Astrocyte of the spinal cord (primary cell): ENCODE results near the gene DDAH1.

ENCODE experiments used
- DNase-seq: peaks from one replicate; pipeline ENCODE4 v3.0.0; 2011; ENCODE audit warnings: low read depth, low spot score
- H3K4me3 ChIP-seq: 2 replicates; pipeline ENCODE4 v1.5.1; 2011; ENCODE audit warnings: low read depth, mild to moderate bottlenecking, low read length, moderate library complexity
- in situ Hi-C: cut with HindIII; loops from 2 replicates; pipeline ENCODE4 v1.10.0; 2017; ENCODE audit warnings: low sequenced_read_pairs
- TF ChIP-seq, protein P1 (sequence below): IDR thresholded peaks from 2 replicates; pipeline ENCODE4 v1.5.1; 2012; ENCODE audit warnings: low read depth, mild to moderate bottlenecking, low read length, inconsistent platforms

The DDAH1 gene

DNA sequence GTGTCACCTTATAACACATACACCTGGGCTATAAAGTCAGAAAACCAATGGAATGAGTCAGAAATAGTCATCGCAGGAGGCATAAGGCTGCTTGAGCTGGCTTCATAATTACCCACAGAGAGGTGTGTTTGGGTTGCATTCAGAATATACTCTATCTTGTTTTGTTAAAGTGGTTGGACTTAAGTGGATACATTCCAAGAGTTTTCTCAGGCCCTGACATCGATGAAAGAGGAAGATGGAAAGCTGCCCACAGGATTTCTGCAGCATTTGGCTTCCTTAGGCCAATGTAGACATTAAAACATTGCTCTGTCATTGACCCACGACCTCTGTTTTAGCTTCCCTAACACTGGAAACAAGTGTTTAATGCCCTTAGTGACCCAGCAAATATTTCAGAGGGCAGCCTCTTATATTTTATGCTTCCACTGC lies 169.9 kb downstream of the DDAH1 start:
- DNase-seq, result peak; percentile 75
- in situ Hi-C loops, result no loop called here

GRCh38 chr1:85290826-85291225 lies 174.1 kb downstream of the DDAH1 start:
- H3K4me3 ChIP-seq, result no peak overlapping the region
- in situ Hi-C loops, result no loop called here
- TF ChIP-seq, protein P1, sequence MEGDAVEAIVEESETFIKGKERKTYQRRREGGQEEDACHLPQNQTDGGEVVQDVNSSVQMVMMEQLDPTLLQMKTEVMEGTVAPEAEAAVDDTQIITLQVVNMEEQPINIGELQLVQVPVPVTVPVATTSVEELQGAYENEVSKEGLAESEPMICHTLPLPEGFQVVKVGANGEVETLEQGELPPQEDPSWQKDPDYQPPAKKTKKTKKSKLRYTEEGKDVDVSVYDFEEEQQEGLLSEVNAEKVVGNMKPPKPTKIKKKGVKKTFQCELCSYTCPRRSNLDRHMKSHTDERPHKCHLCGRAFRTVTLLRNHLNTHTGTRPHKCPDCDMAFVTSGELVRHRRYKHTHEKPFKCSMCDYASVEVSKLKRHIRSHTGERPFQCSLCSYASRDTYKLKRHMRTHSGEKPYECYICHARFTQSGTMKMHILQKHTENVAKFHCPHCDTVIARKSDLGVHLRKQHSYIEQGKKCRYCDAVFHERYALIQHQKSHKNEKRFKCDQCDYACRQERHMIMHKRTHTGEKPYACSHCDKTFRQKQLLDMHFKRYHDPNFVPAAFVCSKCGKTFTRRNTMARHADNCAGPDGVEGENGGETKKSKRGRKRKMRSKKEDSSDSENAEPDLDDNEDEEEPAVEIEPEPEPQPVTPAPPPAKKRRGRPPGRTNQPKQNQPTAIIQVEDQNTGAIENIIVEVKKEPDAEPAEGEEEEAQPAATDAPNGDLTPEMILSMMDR, result no peak
- no peak for DNase-seq

More for the DNA sequence above, 169.9 kb downstream of the DDAH1 start:
- TF ChIP-seq, protein P1, result no peak
- no peak overlapping the region for H3K4me3 ChIP-seq

DNA sequence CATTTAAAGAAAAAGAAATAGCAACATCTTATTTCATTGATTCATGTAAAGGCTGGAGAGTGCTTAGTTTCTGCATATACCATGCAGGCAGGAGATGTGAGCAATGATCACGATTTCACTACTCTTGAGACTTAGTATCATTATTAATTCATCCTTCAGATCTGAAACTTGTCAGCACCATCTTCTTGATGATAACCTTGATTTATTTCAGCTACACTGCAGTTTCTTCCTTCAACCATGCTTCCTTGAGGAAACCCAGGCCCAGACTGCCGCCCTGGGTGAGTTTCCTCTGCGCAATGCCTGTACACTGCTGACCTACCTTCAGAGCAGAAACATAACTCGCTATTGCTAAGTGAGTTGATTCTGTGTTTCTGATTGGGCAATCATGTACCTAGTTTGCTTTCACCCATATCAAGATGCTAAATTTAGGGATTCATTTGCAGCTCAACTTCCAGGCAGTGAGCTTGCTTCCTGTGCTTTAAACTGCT lies 175.1 kb downstream of the DDAH1 start:
- in situ Hi-C loops, result no loop called here
- H3K4me3 ChIP-seq, result no peak overlapping the region
- no peak for DNase-seq
- TF ChIP-seq, protein P1, result no peak

GRCh38 chr1:85289207-85289847 lies 175.6 kb downstream of the DDAH1 start:
- in situ Hi-C loops, result no loop called here
- no peak overlapping the region for H3K4me3 ChIP-seq
- TF ChIP-seq, protein P1, result no peak
- peak; percentile 92 for DNase-seq

- H3K4me3 ChIP-seq, result no peak overlapping the region
- in situ Hi-C loops, result no loop called here
- TF ChIP-seq, protein P1, result no peak
- no peak for DNase-seq
These were observed 180.8 kb downstream of the DDAH1 start for GRCh38 chr1:85284202-85284601.

GRCh38 chr1:85283475-85284199 lies 181.3 kb downstream of the DDAH1 start:
- TF ChIP-seq, protein P1, result no peak
- no peak for DNase-seq
- H3K4me3 ChIP-seq, result no peak overlapping the region
- in situ Hi-C loops, result no loop called here
